CD4-positive, alpha-beta T cell treated with Interleukin-17A for 4 hours (primary cell): Measurements from ENCODE around the gene LRCH1.
A peak's percentile ranks its signal among the peaks of the same experiment; 100 is the strongest.

ENCODE experiments used
- DNase-seq: peaks from one replicate; pipeline ENCODE4 v3.0.0-alpha.2; 2020; ENCODE audit warnings: mixed read lengths

LRCH1 gene

GRCh38 chr13:46595136-46595884, 42.3 kb downstream of the LRCH1 start:
- peak; percentile 17 for DNase-seq

DNA sequence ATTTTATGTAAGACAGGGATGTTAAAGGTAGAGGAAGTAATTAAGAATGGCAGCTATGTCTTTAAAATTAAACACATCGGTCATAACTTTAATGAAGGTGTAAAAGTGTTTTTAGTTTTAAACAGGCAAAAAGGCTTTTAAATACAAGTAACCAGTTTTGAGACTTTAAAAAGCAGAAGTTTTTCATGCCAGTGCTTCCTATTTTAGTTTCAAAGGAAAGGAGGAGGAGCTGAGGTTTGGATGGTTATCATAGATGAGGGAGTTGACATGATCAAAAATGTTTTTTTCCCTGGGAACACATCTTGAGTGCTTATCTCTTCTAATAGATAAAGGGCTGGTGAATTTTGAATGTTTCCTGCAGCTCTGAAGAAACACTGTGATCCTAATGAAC, 42.9 kb downstream of the LRCH1 start:
- no peak for DNase-seq

GRCh38 chr13:46596466-46596865, 43.5 kb downstream of the LRCH1 start:
- DNase-seq, result no peak

DNA sequence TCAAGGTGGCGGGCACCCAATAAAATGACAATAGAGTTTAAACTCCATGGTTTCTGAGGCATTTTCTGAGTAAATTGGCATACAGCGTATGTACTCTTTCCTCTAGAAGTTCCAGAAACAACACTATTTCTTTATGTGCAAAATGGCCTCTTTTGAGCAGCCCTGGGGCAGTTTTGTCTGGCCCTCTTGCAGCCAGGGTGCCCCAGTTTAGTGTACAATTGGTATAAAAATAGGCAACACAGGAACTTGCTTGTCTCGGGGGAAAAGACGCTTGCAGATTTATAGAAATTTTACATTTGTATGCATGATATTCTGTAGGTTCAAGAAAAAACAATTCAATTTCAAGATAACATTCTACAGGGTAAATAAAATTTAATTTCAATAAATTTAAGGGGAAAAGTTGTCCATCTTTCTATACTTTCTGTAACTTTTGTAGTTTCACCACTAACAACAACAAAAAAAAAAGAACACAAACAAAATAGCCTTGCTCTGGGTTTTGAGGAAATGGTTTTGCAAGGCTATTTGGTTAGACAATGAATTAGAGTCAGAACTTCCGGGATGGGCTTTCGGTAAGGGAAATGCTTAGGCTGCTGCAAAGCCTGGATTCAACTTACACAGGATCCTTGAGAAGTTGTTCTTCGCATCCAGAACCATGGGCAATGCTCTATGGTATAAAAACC, 45.3 kb downstream of the LRCH1 start:
- no peak for DNase-seq

- DNase-seq, result no peak
These were observed 45.8 kb downstream of the LRCH1 start for GRCh38 chr13:46598820-46599180.

DNA sequence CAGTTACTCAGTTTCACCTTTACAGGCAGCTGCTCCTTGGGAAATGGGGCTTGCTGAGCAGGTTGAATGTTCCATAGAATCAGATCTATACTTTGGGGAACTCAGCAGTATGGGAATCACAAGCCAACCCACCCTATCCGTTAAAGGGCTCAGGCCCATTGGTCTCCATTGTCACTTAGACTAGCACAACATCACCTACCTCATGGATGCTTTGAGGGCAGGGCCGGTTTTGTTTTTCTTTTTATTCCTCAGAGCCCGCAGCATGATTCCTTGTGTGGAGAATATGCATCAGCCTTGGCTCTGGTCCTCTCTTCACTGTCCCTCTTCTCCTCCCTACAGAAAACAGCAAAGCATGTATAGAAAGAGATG, 48.0 kb downstream of the LRCH1 start:
- DNase-seq, result no peak

DNA sequence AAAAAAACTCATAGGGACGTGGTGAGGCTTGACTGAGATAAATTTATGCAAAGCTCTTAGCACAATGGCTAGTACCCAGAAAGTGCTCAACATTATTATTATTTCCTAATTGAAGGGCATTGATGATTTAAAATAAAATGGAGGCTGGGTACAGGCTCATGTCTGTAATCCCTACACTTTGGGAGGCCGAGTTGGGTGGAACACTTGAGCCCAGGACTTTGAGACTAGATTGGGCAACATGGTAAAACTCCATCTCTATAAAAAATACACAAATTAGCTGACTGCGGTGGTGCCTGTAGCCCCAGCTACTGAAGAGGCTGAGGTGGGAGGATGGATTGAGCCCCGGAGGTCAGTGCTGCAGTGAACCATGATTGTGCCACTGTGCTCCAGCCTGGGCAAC, 49.6 kb downstream of the LRCH1 start:
- no peak for DNase-seq

GRCh38 chr13:46603165-46603603, 50.2 kb downstream of the LRCH1 start:
- no peak for DNase-seq

- DNase-seq, result no peak
These were observed 51.4 kb downstream of the LRCH1 start for GRCh38 chr13:46604226-46604990.

- no peak for DNase-seq
These were observed 52.3 kb downstream of the LRCH1 start for GRCh38 chr13:46605076-46605824.

GRCh38 chr13:46605825-46606554, 53.0 kb downstream of the LRCH1 start:
- DNase-seq, result no peak

DNA sequence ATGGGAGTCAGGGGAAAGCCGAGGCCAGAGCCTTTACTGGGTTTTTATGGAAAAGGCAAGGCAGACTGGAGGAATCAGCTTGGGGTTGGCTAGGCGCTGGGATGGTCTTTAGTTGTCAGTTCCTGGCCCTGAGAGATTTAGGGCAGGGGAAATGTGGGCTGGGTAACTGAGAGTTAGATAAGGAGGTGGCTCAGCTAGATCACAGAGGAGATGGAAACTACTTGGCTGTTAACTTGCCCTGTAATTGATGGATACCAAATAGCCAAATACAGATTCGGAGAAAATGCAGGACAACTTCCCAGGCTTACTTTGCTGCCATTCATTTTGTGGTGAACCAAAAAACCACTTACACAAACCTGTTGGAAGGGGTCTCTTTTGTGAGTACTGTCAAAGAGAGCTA, 54.0 kb downstream of the LRCH1 start:
- DNase-seq, result no peak

DNA sequence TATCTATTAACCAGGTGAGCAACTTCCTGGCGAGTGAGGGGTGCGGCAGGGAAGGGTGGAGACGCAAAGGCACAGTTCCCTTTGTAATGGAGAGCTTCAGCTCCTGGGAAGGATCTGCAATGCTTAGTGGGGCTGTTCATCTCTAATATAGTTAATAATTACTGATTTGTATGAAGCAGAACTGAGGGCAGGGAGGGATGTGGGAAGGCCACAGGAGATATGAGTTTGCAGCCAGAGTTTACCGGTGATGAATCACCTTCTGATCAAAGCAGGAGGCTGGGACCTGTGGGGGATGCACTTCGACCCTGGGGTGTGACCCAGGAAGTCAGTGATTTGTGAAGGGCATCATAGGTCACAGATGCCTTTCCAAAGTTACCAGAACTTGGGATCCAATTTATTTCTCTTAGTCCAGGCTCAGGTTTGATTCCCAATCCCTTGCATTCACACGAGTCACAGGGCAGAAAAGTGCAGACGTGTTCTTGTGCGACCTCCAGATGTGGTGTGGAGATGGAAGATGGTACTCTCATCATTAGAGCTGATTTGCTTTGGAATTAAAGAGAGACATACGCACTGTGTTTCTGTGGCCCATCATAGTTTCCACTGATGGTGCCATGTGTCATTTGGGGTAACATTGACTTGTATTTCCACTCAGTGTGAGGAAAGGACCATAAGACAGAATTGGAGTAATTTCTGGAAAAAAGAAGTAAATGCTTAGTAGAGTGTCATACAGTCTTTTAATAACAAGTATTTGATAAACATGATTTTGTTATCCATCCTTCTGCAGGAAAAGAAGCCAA, 55.0 kb downstream of the LRCH1 start:
- DNase-seq, result peak; percentile 29

DNA sequence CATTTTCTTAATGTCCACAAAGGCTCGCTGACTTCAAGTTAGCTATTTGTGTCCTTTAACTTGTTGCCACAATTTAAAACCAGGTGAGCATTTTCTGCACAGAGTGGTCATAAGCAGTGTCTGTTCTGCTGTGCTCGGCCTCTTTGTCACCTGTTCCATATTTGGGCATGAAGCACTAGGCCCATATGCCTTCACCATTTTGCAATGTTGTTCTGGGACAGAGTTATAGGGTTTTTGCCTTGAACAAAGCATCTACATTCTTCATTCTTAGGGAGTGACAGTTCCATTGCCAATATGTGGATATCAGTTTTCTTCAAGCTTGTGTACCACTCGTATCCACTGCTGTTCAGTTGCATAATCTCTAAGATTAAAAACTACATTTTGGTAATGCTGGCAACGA, 56.1 kb downstream of the LRCH1 start:
- DNase-seq, result no peak

GRCh38 chr13:46609726-46610125, 56.8 kb downstream of the LRCH1 start:
- no peak for DNase-seq

DNA sequence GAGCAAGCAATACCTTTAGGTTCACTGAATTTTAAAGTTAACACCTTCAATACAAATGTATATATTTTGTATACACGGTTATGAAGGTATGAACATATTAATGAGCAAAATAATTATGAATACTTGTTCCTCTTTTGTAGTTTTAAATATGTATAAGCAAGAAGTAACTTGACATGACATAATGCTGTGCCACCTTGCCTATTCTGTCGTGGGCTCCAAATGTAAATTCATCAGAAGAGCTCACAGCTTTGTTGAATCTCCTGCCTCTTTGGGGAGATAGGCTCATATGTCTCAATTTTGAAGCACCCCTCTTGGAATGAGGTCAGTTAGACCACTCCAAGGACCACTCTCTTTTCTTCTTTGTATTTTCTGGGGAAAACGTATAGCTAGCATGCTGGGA, 59.3 kb downstream of the LRCH1 start:
- DNase-seq, result no peak

- no peak for DNase-seq
These were observed 60.6 kb downstream of the LRCH1 start for GRCh38 chr13:46613409-46614049.

- DNase-seq, result no peak
These were observed 61.6 kb downstream of the LRCH1 start for GRCh38 chr13:46614582-46614981.

GRCh38 chr13:46615888-46616531, 63.0 kb downstream of the LRCH1 start:
- DNase-seq, result no peak

DNA sequence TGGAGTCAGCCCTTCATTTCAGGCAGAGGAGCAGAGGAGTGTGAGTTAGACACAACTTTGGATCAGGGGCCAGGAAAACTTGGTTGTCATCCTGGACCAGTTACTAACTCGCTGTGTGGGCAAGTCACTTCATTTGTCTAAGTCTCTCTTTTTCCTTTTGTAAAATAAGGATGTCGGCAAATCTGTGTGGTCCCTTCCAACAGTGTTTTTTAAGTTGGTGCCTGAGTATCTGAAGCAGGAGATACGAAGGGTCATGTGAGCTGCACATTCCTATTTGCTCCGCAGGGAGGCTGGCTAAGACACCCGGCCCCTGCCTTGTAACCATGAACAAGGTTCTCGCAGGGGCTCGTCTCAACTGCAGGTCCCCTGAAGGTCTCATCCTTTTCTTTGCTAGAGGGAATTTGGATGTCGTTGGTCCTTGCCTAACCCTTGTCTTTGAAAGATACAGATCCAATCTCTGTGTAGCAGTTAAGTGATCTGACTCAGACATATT, 64.3 kb downstream of the LRCH1 start:
- no peak for DNase-seq
